Measurements from ENCODE around the gene PLA2G12A. TPM values are rescaled to one million over a fixed set of nuclear protein-coding genes. Genes with fewer than 3 reads are reported as not detected.

PLA2G12A gene
- total RNA-seq, 1 experiment from 2014 or later = 47.3 TPM

DNA sequence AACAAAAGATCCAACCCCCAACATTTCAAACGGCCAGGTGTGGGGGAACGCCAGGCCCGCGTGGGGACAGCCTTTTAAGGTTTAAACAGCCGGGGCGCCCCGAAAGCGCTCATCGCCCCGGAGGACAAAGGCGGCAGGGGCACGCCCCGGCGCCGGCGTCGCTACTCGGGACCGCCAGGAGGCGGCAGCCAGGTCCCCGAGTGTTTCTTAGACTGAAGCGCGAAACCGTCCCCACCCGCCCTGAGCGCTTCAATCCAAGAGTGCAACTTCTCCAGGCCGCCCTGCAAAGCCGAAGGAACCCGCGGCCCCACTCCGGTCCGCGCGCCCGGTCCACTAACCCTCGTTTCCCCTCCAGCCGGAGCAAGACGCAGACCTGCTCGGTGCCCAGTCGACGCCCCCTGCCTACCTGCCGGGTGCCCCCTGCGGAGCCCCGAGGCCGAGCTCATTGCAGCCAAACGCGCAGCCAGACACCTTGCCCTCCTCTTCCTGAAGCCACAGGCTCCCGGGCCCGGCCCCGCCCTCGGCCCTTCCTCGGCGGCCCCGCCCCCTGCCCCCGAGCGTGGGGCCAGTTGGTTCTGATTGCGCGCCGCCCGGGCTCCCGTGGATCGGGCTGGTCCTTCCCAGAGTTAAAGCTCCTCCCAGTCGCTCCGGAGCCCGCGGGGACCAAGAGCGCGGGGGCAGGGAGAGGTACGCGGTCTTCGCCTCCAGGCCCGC, 26.8 kb downstream of the PLA2G12A start, which contains the start of gene CASP6:
CASP6 (minus strand) TSS at position 496 of the 714 bp plus-strand sequence; CDS start at position 446, 50 bp downstream.
- peak within 1 kb of the TSS; percentile 78 for H3K4me2 ChIP-seq (ENCODE audit: insufficient read depth, insufficient read length, low read length)
- H2AK5ac ChIP-seq (ENCODE audit: insufficient read length, low read length) = no peak within 1 kb of the TSS
- H3T11ph ChIP-seq (ENCODE audit: low read length) = peak within 1 kb of the TSS; percentile 41
- Mint-ChIP-seq H3K9me3 (0 out of 5 replicates have a peak, but pooled peaks cover 0 to 2% of the 10 kb centered on the region in 2 experiments), H3K36me3 (ENCODE audit: insufficient read depth in 1 of 3, low read depth in 3 of 3) (peaks cover 3 to 7% (median 5%) of the 10 kb centered on the region in 3 experiments; a peak in 4 of 7 replicates), H3K4me3 (peak within 1 kb of the TSS; percentile 89 to 91), H3K4me1 (peaks cover 18 to 23% of the 10 kb centered on the region in 2 experiments), H3K27me3 (ENCODE audit: low read depth) (no peaks in the 10 kb centered on the region; the same call in 1 of the 2 replicates), H3K27ac (peak within 1 kb of the TSS; percentile 96 to 98 (median 97))
- H3K79me1 ChIP-seq (ENCODE audit: insufficient read depth, low read depth, low read length, poor library complexity, severe bottlenecking) = no peaks in the 10 kb centered on the region
- H4K8ac ChIP-seq (replicated peaks; ENCODE audit: insufficient read length, low read depth, low read length) = no peak within 1 kb of the TSS
- H2BK5ac ChIP-seq (ENCODE audit: insufficient read length, low read length) = no peak within 1 kb of the TSS
- H3K18ac ChIP-seq (ENCODE audit: insufficient read length, low read depth, low read length) = peak within 1 kb of the TSS; percentile 95
- peak within 1 kb of the TSS; percentile 83 for H4K5ac ChIP-seq (ENCODE audit: insufficient read length, low read depth, low read length)
- H3K9me3 ChIP-seq (ENCODE audit: control insufficient read depth, low read depth, low read length) = no peaks in the 10 kb centered on the region
- no peaks in the 10 kb centered on the region; the same call in 1 of the 2 replicates for H3K4me1 ChIP-seq (ENCODE audit: insufficient read depth, low read length)
- H3K9ac ChIP-seq (ENCODE audit: extremely low read depth, insufficient read length, low read length) = peak within 1 kb of the TSS; percentile 99
- H3K79me2 ChIP-seq (ENCODE audit: insufficient read depth, low read length) = no peaks in the 10 kb centered on the region
- H4K91ac ChIP-seq (ENCODE audit: insufficient read length, low read depth, low read length) = peak within 1 kb of the TSS; percentile 52
- peak within 1 kb of the TSS; percentile 80 for H3K4ac ChIP-seq (ENCODE audit: low read depth, low read length)
- no CpG with 5 or more reads among the region's 72 CpGs for WGBS (ENCODE audit: extremely low coverage, insufficient read length, low lambda C conversion rate)
- H2BK12ac ChIP-seq (ENCODE audit: insufficient read length, low read depth, low read length) = no peak within 1 kb of the TSS
- no peak within 1 kb of the TSS for H3K56ac ChIP-seq (ENCODE audit: insufficient read length, low read depth, low read length)
- TF ChIP-seq, protein P1, sequence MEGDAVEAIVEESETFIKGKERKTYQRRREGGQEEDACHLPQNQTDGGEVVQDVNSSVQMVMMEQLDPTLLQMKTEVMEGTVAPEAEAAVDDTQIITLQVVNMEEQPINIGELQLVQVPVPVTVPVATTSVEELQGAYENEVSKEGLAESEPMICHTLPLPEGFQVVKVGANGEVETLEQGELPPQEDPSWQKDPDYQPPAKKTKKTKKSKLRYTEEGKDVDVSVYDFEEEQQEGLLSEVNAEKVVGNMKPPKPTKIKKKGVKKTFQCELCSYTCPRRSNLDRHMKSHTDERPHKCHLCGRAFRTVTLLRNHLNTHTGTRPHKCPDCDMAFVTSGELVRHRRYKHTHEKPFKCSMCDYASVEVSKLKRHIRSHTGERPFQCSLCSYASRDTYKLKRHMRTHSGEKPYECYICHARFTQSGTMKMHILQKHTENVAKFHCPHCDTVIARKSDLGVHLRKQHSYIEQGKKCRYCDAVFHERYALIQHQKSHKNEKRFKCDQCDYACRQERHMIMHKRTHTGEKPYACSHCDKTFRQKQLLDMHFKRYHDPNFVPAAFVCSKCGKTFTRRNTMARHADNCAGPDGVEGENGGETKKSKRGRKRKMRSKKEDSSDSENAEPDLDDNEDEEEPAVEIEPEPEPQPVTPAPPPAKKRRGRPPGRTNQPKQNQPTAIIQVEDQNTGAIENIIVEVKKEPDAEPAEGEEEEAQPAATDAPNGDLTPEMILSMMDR (conservative IDR thresholded peaks at IDR 0.05) = peak; percentile 82
- peak within 1 kb of the TSS; percentile 70 for H2BK120ac ChIP-seq (ENCODE audit: low read depth, low read length, poor library complexity, severe bottlenecking)
- H3K23ac ChIP-seq (ENCODE audit: insufficient read length, low read depth, low read length) = no peak within 1 kb of the TSS
- DNase-seq = peak; percentile 90
- no peaks in the 10 kb centered on the region for H4K20me1 ChIP-seq (ENCODE audit: control insufficient read depth, insufficient read depth, insufficient read length)
- H3K27ac ChIP-seq (ENCODE audit: insufficient read length, low read depth, low read length) = no peak within 1 kb of the TSS
- H2AFZ ChIP-seq (ENCODE audit: low read length) = peak within 1 kb of the TSS; percentile 88
- no peak within 1 kb of the TSS for H2BK15ac ChIP-seq (ENCODE audit: low read depth, low read length)
- H3K27me3 ChIP-seq (ENCODE audit: insufficient read depth, low read length) = no peaks in the 10 kb centered on the region
- peaks cover 15% of the 10 kb centered on the region for H3K23me2 ChIP-seq (ENCODE audit: insufficient read length, low read depth, low read length, poor library complexity, severe bottlenecking)
- no peak within 1 kb of the TSS for H2BK20ac ChIP-seq (ENCODE audit: low read depth, low read length, poor library complexity, severe bottlenecking)
- peak within 1 kb of the TSS; percentile 59 for H3K14ac ChIP-seq (ENCODE audit: insufficient read depth, low read length)

Data from H9 (cell line).